Type B pancreatic cell (in vitro differentiated cells): ENCODE measurements around the gene EPHB1. TPM values are rescaled to one million over a fixed set of nuclear protein-coding genes. Genes with fewer than 3 reads are reported as not detected.

Source experiments
- DNase-seq: peaks from one replicate; pipeline ENCODE4 v3.0.0; 2021; ENCODE audit warnings: mixed read lengths; ENCODE audit not compliant: unreplicated experiment; ENCODE audit errors: extremely low spot score
- H3K27ac Mint-ChIP-seq: 2 replicates; pipeline ENCODE4 v1.8.0; 2021; ENCODE audit warnings: mild to moderate bottlenecking, mixed read lengths
- H3K27me3 Mint-ChIP-seq: 2 replicates; pipeline ENCODE4 v1.8.0; 2021; ENCODE audit warnings: mixed read lengths
- H3K36me3 Mint-ChIP-seq: 2 replicates; pipeline ENCODE4 v1.8.0; 2021; ENCODE audit warnings: mixed read lengths
- H3K4me1 Mint-ChIP-seq: one replicate; pipeline ENCODE4 v1.8.0; 2021; ENCODE audit warnings: mixed read lengths; ENCODE audit not compliant: unreplicated experiment
- H3K4me3 Mint-ChIP-seq: 2 replicates; pipeline ENCODE4 v1.8.0; 2021; ENCODE audit warnings: mild to moderate bottlenecking, mixed read lengths
- H3K9me3 Mint-ChIP-seq: 2 replicates; pipeline ENCODE4 v1.8.0; 2021; ENCODE audit warnings: mixed read lengths
- total RNA-seq: library from RNA; stranded (reverse); gene quantifications from 2 replicates; pipeline ENCODE4 v1.2.1, GENCODE V29; 2021; ENCODE audit warnings: low replicate concordance
- TF ChIP-seq, protein P1 (sequence below): fragments of 200-600 bp; sonication (generic); conservative IDR thresholded peaks from 2 replicates; pipeline ENCODE4 v1.5.0; 2021; ENCODE audit warnings: antibody characterized with exemption, mild to moderate bottlenecking

Gene EPHB1
- total RNA-seq, 1 donor from 2014 or later, result 9.1 TPM

DNA sequence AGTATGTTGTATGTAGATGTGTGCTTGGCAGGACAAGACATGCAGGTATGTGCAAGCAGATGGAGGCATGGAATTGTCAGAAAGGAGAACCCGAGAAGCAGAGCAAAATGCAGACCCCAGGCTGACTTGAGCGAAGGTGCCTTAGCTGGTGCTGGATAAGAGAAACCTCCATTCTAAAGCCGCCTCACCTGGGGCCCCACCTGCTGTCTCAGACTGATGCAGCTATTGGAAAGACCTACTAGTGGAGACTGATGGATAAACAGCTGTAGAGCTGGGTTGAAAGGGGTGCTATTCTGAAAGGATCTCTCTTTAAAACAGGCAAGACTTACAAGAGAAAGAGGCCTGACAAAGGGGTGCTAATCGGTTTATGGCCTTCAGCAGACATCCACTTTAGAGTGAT is 86.2 kb downstream of the EPHB1 start:
- Mint-ChIP-seq H3K9me3 (no peaks in the 10 kb centered on the region), H3K4me3 (no peak overlapping the region), H3K27me3 (peaks cover 46% of the 10 kb centered on the region), H3K4me1 (no peaks in the 10 kb centered on the region), H3K27ac (no peak overlapping the region), H3K36me3 (no peaks in the 10 kb centered on the region)
- TF ChIP-seq, protein P1, sequence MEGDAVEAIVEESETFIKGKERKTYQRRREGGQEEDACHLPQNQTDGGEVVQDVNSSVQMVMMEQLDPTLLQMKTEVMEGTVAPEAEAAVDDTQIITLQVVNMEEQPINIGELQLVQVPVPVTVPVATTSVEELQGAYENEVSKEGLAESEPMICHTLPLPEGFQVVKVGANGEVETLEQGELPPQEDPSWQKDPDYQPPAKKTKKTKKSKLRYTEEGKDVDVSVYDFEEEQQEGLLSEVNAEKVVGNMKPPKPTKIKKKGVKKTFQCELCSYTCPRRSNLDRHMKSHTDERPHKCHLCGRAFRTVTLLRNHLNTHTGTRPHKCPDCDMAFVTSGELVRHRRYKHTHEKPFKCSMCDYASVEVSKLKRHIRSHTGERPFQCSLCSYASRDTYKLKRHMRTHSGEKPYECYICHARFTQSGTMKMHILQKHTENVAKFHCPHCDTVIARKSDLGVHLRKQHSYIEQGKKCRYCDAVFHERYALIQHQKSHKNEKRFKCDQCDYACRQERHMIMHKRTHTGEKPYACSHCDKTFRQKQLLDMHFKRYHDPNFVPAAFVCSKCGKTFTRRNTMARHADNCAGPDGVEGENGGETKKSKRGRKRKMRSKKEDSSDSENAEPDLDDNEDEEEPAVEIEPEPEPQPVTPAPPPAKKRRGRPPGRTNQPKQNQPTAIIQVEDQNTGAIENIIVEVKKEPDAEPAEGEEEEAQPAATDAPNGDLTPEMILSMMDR, result no peak
- no peak for DNase-seq

DNA sequence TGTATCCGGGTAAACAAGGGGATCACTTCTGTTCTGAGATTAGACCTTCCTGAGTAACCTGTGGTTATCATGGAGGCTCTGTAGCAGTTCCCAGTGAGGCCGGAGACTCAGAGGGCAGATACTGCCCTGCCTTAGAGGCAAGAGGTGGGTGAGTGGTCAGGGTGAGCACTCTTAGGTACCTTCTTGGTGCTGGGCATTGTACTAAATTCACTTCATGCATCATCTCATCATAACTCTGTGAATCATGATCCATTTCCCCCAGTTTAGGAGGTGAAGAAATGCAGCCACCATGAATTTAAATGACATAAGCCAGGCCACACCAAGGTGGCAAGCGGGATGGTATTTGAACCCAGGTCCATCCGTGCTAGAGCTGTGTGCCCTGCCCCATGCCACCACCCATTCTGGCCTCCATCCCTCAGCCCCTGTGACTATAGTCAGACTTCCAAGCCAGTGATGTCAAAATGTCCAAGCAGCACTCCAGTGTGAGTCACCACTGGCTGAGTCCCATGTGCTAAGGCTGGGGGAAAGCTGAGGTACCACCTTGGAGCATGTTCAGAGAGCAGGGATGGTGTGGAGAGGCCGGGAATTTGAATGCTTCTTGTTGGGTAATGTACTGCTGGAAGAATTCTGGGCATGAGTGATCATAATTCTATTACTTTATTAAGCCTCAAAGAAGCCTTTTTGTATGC is 88.8 kb downstream of the EPHB1 start:
- Mint-ChIP-seq H3K27me3 (peaks cover 41% of the 10 kb centered on the region), H3K36me3 (no peaks in the 10 kb centered on the region), H3K4me1 (no peaks in the 10 kb centered on the region), H3K9me3 (no peaks in the 10 kb centered on the region), H3K4me3 (no peak overlapping the region), H3K27ac (no peak overlapping the region)
- TF ChIP-seq, protein P1, result no peak
- no peak for DNase-seq

DNA sequence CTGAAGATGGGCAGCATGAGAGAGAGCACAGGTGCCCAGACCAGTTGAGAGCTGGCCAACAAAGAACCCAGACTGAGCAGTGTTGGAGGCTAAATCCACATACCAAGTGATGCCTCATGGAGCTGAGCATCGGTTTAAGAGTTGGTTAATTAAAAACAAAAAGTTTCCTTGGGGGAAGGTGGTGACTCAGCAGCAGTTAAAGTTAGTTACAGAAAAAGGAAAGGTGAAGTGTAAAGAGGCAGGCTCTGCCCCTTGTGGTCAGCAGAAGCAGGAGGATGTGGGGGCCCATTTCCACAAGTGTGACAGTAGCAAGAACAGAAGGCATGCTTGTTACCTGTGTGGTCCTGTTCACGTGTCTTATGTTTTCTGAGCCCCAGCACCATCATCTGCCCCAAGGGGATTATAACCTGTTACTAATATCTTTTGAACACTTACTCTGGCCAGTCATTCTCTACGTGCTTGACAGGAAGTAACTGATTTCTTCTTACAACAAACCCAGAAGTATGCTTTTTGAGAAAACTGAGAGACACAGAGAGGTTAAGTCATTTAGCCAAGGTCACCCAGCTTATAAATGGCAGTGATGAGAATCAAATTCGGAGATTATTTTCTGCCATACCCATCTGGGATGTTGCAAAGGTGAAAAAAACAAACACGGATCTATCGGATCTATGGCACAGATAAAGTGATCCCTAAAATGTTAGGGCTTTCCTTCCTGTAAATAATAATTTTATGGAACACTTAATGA is 91.0 kb downstream of the EPHB1 start:
- Mint-ChIP-seq H3K9me3 (no peaks in the 10 kb centered on the region), H3K27ac (no peak overlapping the region), H3K4me3 (no peak overlapping the region), H3K27me3 (peaks cover 37% of the 10 kb centered on the region), H3K36me3 (no peaks in the 10 kb centered on the region), H3K4me1 (no peaks in the 10 kb centered on the region)
- TF ChIP-seq, protein P1, result peak; percentile 35
- no peak for DNase-seq

DNA sequence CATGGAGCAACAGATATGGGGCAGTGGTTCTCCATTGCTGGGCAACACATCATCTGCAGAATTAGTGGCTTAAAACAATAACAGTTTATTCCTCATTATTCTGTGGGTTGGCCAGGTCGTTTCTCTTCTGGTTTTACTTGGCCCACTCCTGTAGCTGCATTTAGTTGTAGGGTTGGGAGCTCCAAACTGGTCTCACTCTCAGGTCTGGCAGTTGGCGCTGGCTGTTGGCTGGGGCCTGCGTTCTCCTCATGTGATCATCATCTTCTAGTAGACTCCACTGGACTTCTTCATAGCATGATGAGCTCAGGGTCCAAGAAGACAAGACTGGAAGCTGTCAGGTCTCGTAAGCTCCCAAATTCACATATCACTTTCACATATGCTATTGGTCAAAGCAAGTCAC is 91.9 kb downstream of the EPHB1 start:
- Mint-ChIP-seq H3K27me3 (peaks cover 28% of the 10 kb centered on the region), H3K4me1 (no peaks in the 10 kb centered on the region), H3K36me3 (no peaks in the 10 kb centered on the region), H3K9me3 (no peaks in the 10 kb centered on the region), H3K27ac (no peak overlapping the region), H3K4me3 (no peak overlapping the region)
- DNase-seq, result no peak
- TF ChIP-seq, protein P1, result no peak

DNA sequence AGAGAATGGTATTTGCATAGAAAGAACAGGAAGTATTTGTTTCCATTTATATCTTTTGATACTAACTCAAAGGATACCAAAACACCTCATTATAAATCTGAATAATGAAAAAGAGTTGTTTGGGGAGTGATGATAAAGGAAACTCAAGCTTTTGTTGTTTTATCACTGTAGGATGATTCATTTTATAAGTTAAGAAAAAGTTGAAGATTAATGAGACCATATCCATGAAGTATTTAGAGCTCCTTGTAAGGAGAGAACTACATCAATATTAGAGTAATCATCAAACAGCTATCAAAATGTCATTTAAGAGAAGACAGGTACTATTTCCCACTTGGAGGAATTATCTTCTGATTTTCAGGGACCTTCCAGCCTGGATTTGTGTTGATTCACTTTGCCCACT is 92.5 kb downstream of the EPHB1 start:
- no peak for DNase-seq
- H3K36me3 Mint-ChIP-seq, result no peaks in the 10 kb centered on the region
- no peak overlapping the region for H3K27ac Mint-ChIP-seq
- no peaks in the 10 kb centered on the region for H3K9me3 Mint-ChIP-seq
- TF ChIP-seq, protein P1, result no peak
- peaks cover 29% of the 10 kb centered on the region for H3K27me3 Mint-ChIP-seq
- H3K4me1 Mint-ChIP-seq, result no peaks in the 10 kb centered on the region
- H3K4me3 Mint-ChIP-seq, result no peak overlapping the region
